IPS DF 6.9 (cell line): ENCODE measurements around the gene ADARB2.

Source experiments
- DNase-seq: peaks from one replicate; pipeline ENCODE4 v3.0.0-alpha.2; 2013; ENCODE audit warnings: low read depth, low spot score
- H3K27ac ChIP-seq: one replicate; pipeline ENCODE4 v1.5.1; 2013; ENCODE audit warnings: low read length, control low read depth
- H3K27me3 ChIP-seq: 2 replicates; pipeline ENCODE4 v1.6.1; 2013; ENCODE audit warnings: mild to moderate bottlenecking, low read length; ENCODE audit not compliant: control insufficient read depth, insufficient read depth
- H3K36me3 ChIP-seq: 2 replicates; pipeline ENCODE4 v1.6.1; 2013; ENCODE audit warnings: low read length; ENCODE audit not compliant: control insufficient read depth, insufficient read depth
- H3K4me1 ChIP-seq: 2 replicates; pipeline ENCODE4 v1.6.1; 2013; ENCODE audit warnings: low read length; ENCODE audit not compliant: control insufficient read depth, insufficient read depth
- H3K4me3 ChIP-seq: 2 replicates; pipeline ENCODE4 v1.5.1; 2013; ENCODE audit warnings: mild to moderate bottlenecking, low read length
- H3K9me3 ChIP-seq: 2 replicates; pipeline ENCODE4 v1.6.1; 2013; ENCODE audit warnings: low read length, inconsistent platforms; ENCODE audit not compliant: control insufficient read depth, insufficient read depth
- WGBS: extraction: QIAGEN DNeasy Blood & Tissue Kit; methylation state at CpG from one replicate; pipeline ENCODE4 v1.1.7; 2013; ENCODE audit warnings: mixed read lengths, missing lambda C conversion rate; ENCODE audit not compliant: insufficient read length, insufficient coverage; 5-methylcytosine and 5-hydroxymethylcytosine counted together

Gene ADARB2

GRCh38 chr10:1141701-1142100 is 595.6 kb downstream of the ADARB2 start:
- Histone ChIP-seq H3K27ac (no peak overlapping the region), H3K9me3 (no peaks in the 10 kb centered on the region), H3K27me3 (no peaks in the 10 kb centered on the region), H3K4me3 (no peak overlapping the region), H3K36me3 (no peaks in the 10 kb centered on the region), H3K4me1 (no peaks in the 10 kb centered on the region)
- no CpG with 5 or more reads among the region's 11 CpGs for WGBS
- DNase-seq = no peak

- no peak for DNase-seq
- H3K36me3 ChIP-seq = no peaks in the 10 kb centered on the region
- no peaks in the 10 kb centered on the region for H3K27me3 ChIP-seq
- no peak overlapping the region for H3K27ac ChIP-seq
- no peak overlapping the region for H3K4me3 ChIP-seq
- no peaks in the 10 kb centered on the region for H3K4me1 ChIP-seq
- WGBS = no CpG with 5 or more reads among the region's 7 CpGs
- H3K9me3 ChIP-seq = no peaks in the 10 kb centered on the region
Observed at GRCh38 chr10:1141261-1141660, 596.1 kb downstream of the ADARB2 start.

GRCh38 chr10:1138529-1138928 is 598.8 kb downstream of the ADARB2 start:
- Histone ChIP-seq H3K36me3 (no peaks in the 10 kb centered on the region), H3K27ac (no peak overlapping the region), H3K4me1 (no peaks in the 10 kb centered on the region), H3K4me3 (no peak overlapping the region), H3K27me3 (no peaks in the 10 kb centered on the region), H3K9me3 (no peaks in the 10 kb centered on the region)
- no CpG with 5 or more reads among the region's 1 CpG for WGBS
- DNase-seq = no peak

GRCh38 chr10:1137499-1138163 is 599.7 kb downstream of the ADARB2 start:
- H3K9me3 ChIP-seq = no peaks in the 10 kb centered on the region
- H3K36me3 ChIP-seq = no peaks in the 10 kb centered on the region
- H3K27ac ChIP-seq = no peak overlapping the region
- WGBS = no CpG with 5 or more reads among the region's 10 CpGs
- no peak for DNase-seq
- no peaks in the 10 kb centered on the region for H3K4me1 ChIP-seq
- H3K4me3 ChIP-seq = no peak overlapping the region
- H3K27me3 ChIP-seq = no peaks in the 10 kb centered on the region

GRCh38 chr10:1136268-1136667 is 601.1 kb downstream of the ADARB2 start:
- peaks cover 3% of the 10 kb centered on the region; the same call in 1 of the 2 replicates for H3K36me3 ChIP-seq
- H3K4me3 ChIP-seq = no peak overlapping the region
- no peaks in the 10 kb centered on the region for H3K9me3 ChIP-seq
- no peaks in the 10 kb centered on the region for H3K4me1 ChIP-seq
- no peak for DNase-seq
- H3K27ac ChIP-seq = no peak overlapping the region
- no peaks in the 10 kb centered on the region for H3K27me3 ChIP-seq

- Histone ChIP-seq H3K4me3 (no peak overlapping the region), H3K36me3 (peaks cover 14% of the 10 kb centered on the region; the same call in 1 of the 2 replicates), H3K9me3 (no peaks in the 10 kb centered on the region), H3K27me3 (no peaks in the 10 kb centered on the region), H3K27ac (no peak overlapping the region), H3K4me1 (no peaks in the 10 kb centered on the region)
- DNase-seq = no peak
- no CpG with 5 or more reads among the region's 2 CpGs for WGBS
Observed at GRCh38 chr10:1134156-1134555, 603.2 kb downstream of the ADARB2 start.

- Histone ChIP-seq H3K27me3 (no peaks in the 10 kb centered on the region), H3K4me1 (no peaks in the 10 kb centered on the region), H3K9me3 (no peaks in the 10 kb centered on the region), H3K27ac (no peak overlapping the region), H3K36me3 (peaks cover 14% of the 10 kb centered on the region; the same call in 1 of the 2 replicates), H3K4me3 (no peak overlapping the region)
- DNase-seq = no peak
- WGBS = no CpG with 5 or more reads among the region's 3 CpGs
Observed at GRCh38 chr10:1133495-1134045, 603.8 kb downstream of the ADARB2 start.

- no peak for DNase-seq
- H3K9me3 ChIP-seq = no peaks in the 10 kb centered on the region
- WGBS = no CpG with 5 or more reads among the region's 10 CpGs
- no peak overlapping the region for H3K4me3 ChIP-seq
- no peaks in the 10 kb centered on the region for H3K27me3 ChIP-seq
- H3K27ac ChIP-seq = no peak overlapping the region
- H3K36me3 ChIP-seq = peaks cover 14% of the 10 kb centered on the region; the same call in 1 of the 2 replicates
- H3K4me1 ChIP-seq = no peaks in the 10 kb centered on the region
Observed at GRCh38 chr10:1132584-1132983, 604.7 kb downstream of the ADARB2 start.

GRCh38 chr10:1130995-1131790 is 606.1 kb downstream of the ADARB2 start:
- Histone ChIP-seq H3K36me3 (peaks cover 16% of the 10 kb centered on the region), H3K9me3 (no peaks in the 10 kb centered on the region), H3K4me1 (no peaks in the 10 kb centered on the region), H3K4me3 (no peak overlapping the region), H3K27me3 (no peaks in the 10 kb centered on the region), H3K27ac (no peak overlapping the region)
- DNase-seq = no peak
- WGBS = no CpG with 5 or more reads among the region's 12 CpGs

- no peak overlapping the region for H3K27ac ChIP-seq
- H3K9me3 ChIP-seq = no peaks in the 10 kb centered on the region
- H3K4me1 ChIP-seq = no peaks in the 10 kb centered on the region
- no peak overlapping the region for H3K4me3 ChIP-seq
- H3K36me3 ChIP-seq = peaks cover 16% of the 10 kb centered on the region
- no peak for DNase-seq
- H3K27me3 ChIP-seq = no peaks in the 10 kb centered on the region
- WGBS = no CpG with 5 or more reads among the region's 10 CpGs
Observed at GRCh38 chr10:1130226-1130625, 607.1 kb downstream of the ADARB2 start.
